Caco-2 (cell line): ENCODE results near the gene ACOXL. TPM values are rescaled to one million over a fixed set of nuclear protein-coding genes. Genes with fewer than 3 reads are reported as not detected.
A peak's percentile ranks its signal among the peaks of the same experiment; 100 is the strongest.
"Not testable (repeated sequence)": the region's sequence is repeated elsewhere in the genome, so short reads cannot be mapped to it uniquely, and the experiment has no call there.

Experiments used
- BruUV-seq: library from RNA; stranded (reverse); fragments of 400-500 nt; replicated peaks from 2 replicates; lab custom pipeline; 2021; lab: Mats Ljungman, UMichigan
- CTCF ChIA-PET: fragments of 300-600 bp; sonication (Branson Sonifier 250); formaldehyde crosslinking; loops from one replicate; lab custom pipeline; 2022; ENCODE audit warnings: antibody characterized with exemption; lab: Charles Lee
- POLR2A ChIA-PET: fragments of 300-600 bp; sonication (Branson Sonifier 250); formaldehyde crosslinking; loops from one replicate; lab custom pipeline; 2022; ENCODE audit warnings: antibody characterized with exemption; lab: Charles Lee
- DNase-seq, 2 experiments: peaks; one replicate each; pipeline versions ENCODE4 v3.0.0 to v3.0.0-alpha.2; 2020 to 2022
- H3K27me3 ChIP-seq: replicated peaks from 2 replicates; pipeline ENCODE4 v1.6.0; 2011; ENCODE audit warnings: low read length; ENCODE audit not compliant: control insufficient read depth, insufficient read depth
- H3K36me3 ChIP-seq: 2 replicates; pipeline ENCODE4 v1.5.1; 2011; ENCODE audit warnings: low read length; ENCODE audit not compliant: control insufficient read depth, insufficient read depth
- H3K4me1 ChIP-seq: fragments of 250-450 bp; sonication (Bioruptor Pico); 2 replicates; pipeline ENCODE4 v1.5.1; 2020; ENCODE audit warnings: mild to moderate bottlenecking
- H3K4me3 ChIP-seq: 2 replicates; pipeline ENCODE4 v1.5.1; 2011; ENCODE audit warnings: low read depth, mild to moderate bottlenecking, control low read depth, low read length
- H3K9me3 ChIP-seq: fragments of 250-450 bp; sonication (Bioruptor Pico); 2 replicates; pipeline ENCODE4 v1.5.1; 2020; ENCODE audit warnings: mild to moderate bottlenecking, moderate library complexity
- H3K27ac Mint-ChIP-seq: one replicate; pipeline ENCODE4 v1.8.0; 2022; ENCODE audit warnings: mixed read lengths; ENCODE audit not compliant: unreplicated experiment
- H3K27me3 Mint-ChIP-seq: one replicate; pipeline ENCODE4 v1.8.0; 2022; ENCODE audit warnings: mixed read lengths; ENCODE audit not compliant: insufficient read depth, unreplicated experiment
- H3K36me3 Mint-ChIP-seq: one replicate; pipeline ENCODE4 v1.8.0; 2022; ENCODE audit warnings: mild to moderate bottlenecking, mixed read lengths; ENCODE audit not compliant: insufficient read depth, unreplicated experiment
- H3K4me1 Mint-ChIP-seq: one replicate; pipeline ENCODE4 v1.8.0; 2022; ENCODE audit warnings: low read depth, mixed read lengths; ENCODE audit not compliant: unreplicated experiment
- H3K4me3 Mint-ChIP-seq: one replicate; pipeline ENCODE4 v1.8.0; 2022; ENCODE audit warnings: mild to moderate bottlenecking, moderate library complexity, mixed read lengths; ENCODE audit not compliant: unreplicated experiment
- H3K9me3 Mint-ChIP-seq: one replicate; pipeline ENCODE4 v1.8.0; 2022; ENCODE audit warnings: mixed read lengths; ENCODE audit not compliant: unreplicated experiment
- intact Hi-C: fragments of 100-400 bp; cut with micrococcal nuclease; formaldehyde crosslinking; loops from one replicate; pipeline ENCODE4 v1.10.0; 2022; ENCODE audit not compliant: unreplicated experiment
- total RNA-seq: library from RNA; stranded (reverse); gene quantifications from 2 replicates; pipeline ENCODE4 v1.2.3, GENCODE V29; 2022
- TF ChIP-seq, protein P1 (sequence below), 2 experiments: fragments of 200-600 bp in 1 of 2; IDR thresholded peaks; 1 replicate in 1 of 2; 2 replicates in 1 of 2; pipeline versions ENCODE4 v1.5.1 to v1.8.0; 2011 to 2022; ENCODE audit warnings: antibody characterized with exemption in 1 of 2, control low read depth in 1 of 2, inconsistent platforms in 1 of 2, low read depth in 1 of 2, low read length in 1 of 2, mild to moderate bottlenecking in 1 of 2, moderate library complexity in 1 of 2; ENCODE audit not compliant: insufficient read depth in 1 of 2, severe bottlenecking in 1 of 2, unreplicated experiment in 1 of 2

Gene ACOXL
- total RNA-seq, 1 experiment from 2014 or later = 2.6 TPM

DNA sequence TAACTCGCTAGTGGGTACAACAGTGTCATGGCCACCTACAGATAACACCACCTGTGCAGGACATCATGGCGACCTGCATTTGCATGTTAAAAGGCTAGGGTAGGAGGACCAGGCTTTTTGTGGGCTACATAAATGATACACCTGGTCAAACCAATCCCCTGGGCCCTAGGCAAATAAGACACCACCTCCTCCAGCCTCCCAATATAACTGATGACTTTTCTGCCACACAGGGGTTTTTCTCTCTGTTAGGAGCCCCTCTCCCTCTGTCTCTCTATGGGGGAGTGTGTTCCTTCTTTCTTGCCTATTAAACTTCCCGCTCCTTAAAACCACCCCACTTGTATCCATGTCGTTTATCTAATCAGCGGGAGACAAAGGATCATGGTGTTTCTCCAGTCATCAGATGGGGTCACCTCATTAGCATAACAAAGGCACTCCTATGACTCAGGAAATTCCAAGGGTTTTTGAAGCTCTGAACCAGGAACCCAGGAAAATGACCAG lies 43.7 kb upstream of the ACOXL start:
- Histone ChIP-seq H3K9me3 (peaks cover 19% of the 10 kb centered on the region), H3K36me3 (no peaks in the 10 kb centered on the region), H3K4me3 (no peak overlapping the region), H3K27me3 (no peaks in the 10 kb centered on the region), H3K4me1 (peaks cover 22% of the 10 kb centered on the region)
- intact Hi-C loops = no loop called here
- peaks cover 17% of the 10 kb centered on the region for H3K4me1 Mint-ChIP-seq
- H3K4me3 Mint-ChIP-seq = peak overlapping the region; percentile 17
- H3K9me3 Mint-ChIP-seq = peaks cover 26% of the 10 kb centered on the region
- ChIA-PET POLR2A (interaction anchor here (0.9 kb wide), 1 partner anchor 24 kb away, joined by 3 read pairs; no protein-coding TSS in a partner anchor), CTCF (interaction anchor here (0.8 to 1.0 kb wide), 2 partner anchors 11 to 67 kb away, joined by 3 to 4 read pairs; no protein-coding TSS in a partner anchor)
- BruUV-seq = no TSS peak
- TF ChIP-seq, protein P1, sequence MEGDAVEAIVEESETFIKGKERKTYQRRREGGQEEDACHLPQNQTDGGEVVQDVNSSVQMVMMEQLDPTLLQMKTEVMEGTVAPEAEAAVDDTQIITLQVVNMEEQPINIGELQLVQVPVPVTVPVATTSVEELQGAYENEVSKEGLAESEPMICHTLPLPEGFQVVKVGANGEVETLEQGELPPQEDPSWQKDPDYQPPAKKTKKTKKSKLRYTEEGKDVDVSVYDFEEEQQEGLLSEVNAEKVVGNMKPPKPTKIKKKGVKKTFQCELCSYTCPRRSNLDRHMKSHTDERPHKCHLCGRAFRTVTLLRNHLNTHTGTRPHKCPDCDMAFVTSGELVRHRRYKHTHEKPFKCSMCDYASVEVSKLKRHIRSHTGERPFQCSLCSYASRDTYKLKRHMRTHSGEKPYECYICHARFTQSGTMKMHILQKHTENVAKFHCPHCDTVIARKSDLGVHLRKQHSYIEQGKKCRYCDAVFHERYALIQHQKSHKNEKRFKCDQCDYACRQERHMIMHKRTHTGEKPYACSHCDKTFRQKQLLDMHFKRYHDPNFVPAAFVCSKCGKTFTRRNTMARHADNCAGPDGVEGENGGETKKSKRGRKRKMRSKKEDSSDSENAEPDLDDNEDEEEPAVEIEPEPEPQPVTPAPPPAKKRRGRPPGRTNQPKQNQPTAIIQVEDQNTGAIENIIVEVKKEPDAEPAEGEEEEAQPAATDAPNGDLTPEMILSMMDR (IDR thresholded peaks at IDR 0.05; ENCODE audit: insufficient read depth in 1 of 2, low read depth in 1 of 2, low read length in 1 of 2, severe bottlenecking in 1 of 2, unreplicated experiment in 1 of 2) = no peak
- peak in 1 of 2 experiments; percentile 20 for DNase-seq
- peaks cover 6% of the 10 kb centered on the region for H3K36me3 Mint-ChIP-seq
- H3K27me3 Mint-ChIP-seq = peaks cover 2% of the 10 kb centered on the region
- peak overlapping the region; percentile 76 for H3K27ac Mint-ChIP-seq

DNA sequence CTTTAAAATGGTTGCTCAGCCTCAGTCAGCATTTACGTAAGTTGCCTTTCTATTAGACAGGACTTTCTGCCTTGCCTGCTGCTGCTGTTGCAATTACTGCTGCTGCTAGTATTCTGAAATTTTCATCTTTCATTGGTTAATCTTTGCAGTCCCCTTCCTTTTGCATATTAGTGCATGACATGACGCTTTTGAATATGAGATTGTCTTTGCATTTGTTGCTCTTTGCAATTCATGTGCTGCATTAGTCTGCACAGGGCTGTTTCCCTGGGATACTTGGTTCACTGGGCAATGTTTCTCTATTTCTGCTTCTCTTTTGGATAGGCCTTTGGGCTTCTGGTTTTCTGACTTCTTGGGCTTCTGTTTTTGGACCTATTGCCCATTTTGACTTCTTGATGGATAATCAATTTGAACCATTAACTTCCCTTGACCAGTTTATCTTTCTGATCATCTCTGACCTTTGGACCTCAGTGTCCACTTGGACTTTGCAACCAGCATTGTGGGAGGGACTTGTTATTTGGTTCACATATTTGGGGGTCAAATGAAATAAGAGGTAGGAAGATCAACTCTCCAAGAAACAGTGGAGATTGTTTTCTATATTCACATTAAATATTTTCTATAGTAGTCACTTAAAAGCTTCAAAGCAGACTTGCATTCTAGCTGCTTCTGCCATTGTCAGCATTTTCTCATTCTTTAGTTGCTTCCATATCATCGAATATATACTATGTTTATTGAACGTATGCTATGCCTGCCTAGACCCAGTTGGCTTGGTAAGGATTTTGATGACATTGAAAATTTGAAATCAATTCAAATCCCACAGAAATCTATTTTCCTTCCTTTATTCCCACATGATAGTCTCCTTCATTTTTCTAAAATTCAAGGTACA lies 42.0 kb upstream of the ACOXL start:
- Histone ChIP-seq H3K36me3 (no peaks in the 10 kb centered on the region), H3K9me3 (peaks cover 19% of the 10 kb centered on the region), H3K4me3 (no peak overlapping the region), H3K4me1 (peaks cover 22% of the 10 kb centered on the region), H3K27me3 (no peaks in the 10 kb centered on the region)
- ChIA-PET POLR2A (no interaction called here), CTCF (no interaction called here)
- no peak for DNase-seq
- peaks cover 17% of the 10 kb centered on the region for H3K4me1 Mint-ChIP-seq
- TF ChIP-seq, protein P1 (IDR thresholded peaks at IDR 0.05; ENCODE audit: insufficient read depth in 1 of 2, low read depth in 1 of 2, low read length in 1 of 2, severe bottlenecking in 1 of 2, unreplicated experiment in 1 of 2) = no peak
- H3K36me3 Mint-ChIP-seq = peaks cover 6% of the 10 kb centered on the region
- H3K4me3 Mint-ChIP-seq = no peak overlapping the region
- H3K27me3 Mint-ChIP-seq = no peaks in the 10 kb centered on the region
- intact Hi-C loops = no loop called here
- no peak overlapping the region for H3K27ac Mint-ChIP-seq
- BruUV-seq = no TSS peak
- H3K9me3 Mint-ChIP-seq = peaks cover 26% of the 10 kb centered on the region

DNA sequence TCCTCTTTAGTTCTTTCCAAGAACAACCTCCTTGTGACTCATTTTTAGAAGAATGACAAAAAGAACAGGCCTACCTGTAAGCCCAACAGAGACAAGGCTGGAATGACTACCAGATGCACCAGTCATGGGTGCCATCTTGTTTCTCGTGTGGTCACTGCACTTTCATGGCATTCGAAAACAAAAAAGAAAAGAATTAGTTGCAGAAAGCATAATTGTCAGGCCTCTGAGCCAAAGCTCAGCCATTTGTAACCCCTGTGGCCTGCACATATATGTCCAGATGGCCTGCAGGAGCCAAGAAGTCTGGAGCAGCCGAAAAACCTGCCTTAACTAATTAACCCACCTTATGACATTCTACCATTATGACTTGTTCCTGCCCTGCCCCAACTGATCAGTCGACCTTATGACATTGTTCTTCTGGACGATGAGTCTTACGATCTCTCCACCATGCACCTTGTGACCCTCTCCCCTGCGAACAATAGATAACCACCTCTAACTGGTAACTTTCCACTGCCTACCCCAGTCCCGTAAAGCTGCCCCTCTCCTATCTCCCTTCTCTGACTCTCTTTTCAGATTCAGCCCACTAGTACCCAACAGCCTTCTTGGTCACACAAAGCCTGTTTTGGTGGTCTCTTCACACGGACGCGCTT lies 40.6 kb upstream of the ACOXL start:
- H3K4me1 ChIP-seq = peaks cover 22% of the 10 kb centered on the region
- BruUV-seq = no TSS peak
- intact Hi-C loops = no loop called here
- no peaks in the 10 kb centered on the region for H3K36me3 ChIP-seq
- H3K9me3 Mint-ChIP-seq = peaks cover 26% of the 10 kb centered on the region
- peaks cover 17% of the 10 kb centered on the region for H3K4me1 Mint-ChIP-seq
- peaks cover 19% of the 10 kb centered on the region for H3K9me3 ChIP-seq
- H3K4me3 Mint-ChIP-seq = no peak overlapping the region
- ChIA-PET POLR2A (interaction anchor here (0.6 kb wide), 1 partner anchor 79 kb away, joined by 3 read pairs; no protein-coding TSS in a partner anchor), CTCF (no interaction called here)
- DNase-seq = no peak
- no peak overlapping the region for H3K27ac Mint-ChIP-seq
- H3K36me3 Mint-ChIP-seq = peaks cover 6% of the 10 kb centered on the region
- no peaks in the 10 kb centered on the region for H3K27me3 ChIP-seq
- no peak overlapping the region for H3K4me3 ChIP-seq
- no peaks in the 10 kb centered on the region for H3K27me3 Mint-ChIP-seq
- TF ChIP-seq, protein P1 (IDR thresholded peaks at IDR 0.05; ENCODE audit: insufficient read depth in 1 of 2, low read depth in 1 of 2, low read length in 1 of 2, severe bottlenecking in 1 of 2, unreplicated experiment in 1 of 2) = no peak

DNA sequence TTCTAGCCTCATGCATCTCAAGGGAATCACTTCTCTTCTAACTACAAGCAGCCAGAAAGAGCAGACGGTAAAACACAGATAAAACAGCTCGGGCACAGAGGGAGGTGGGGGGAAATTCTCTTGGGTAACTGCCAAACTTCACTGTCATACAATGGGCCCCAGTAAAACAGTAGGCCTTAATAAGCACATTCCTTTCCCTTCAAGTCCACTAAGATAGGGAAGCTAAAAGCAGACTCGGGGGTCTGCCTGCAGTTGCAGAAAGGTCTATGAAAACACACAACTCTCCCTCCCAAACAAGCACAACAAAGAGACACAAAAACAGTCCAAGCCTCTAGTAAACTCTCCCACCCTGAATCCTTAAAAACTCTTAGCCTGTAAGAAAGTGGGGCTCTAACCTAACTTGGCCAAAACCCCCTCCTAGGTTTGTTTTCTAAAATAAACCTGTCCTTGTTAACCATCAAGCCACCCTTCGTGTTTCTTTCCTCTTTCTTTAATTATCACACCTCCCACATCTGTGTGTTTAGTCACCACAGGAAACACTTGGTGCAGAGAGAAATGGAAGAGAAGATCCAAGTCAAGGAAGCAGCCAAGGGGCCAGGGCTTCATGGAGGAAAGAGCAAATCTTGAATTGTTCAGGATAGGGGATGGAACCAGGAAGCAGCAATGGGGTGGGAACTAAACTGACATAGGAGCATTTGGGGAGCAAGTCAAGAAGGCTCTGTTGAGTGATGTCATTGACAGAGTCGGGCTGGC lies 37.1 kb upstream of the ACOXL start:
- not testable (repeated sequence) for BruUV-seq, H3K9me3 ChIP-seq

More for the DNA sequence above, 37.1 kb upstream of the ACOXL start:
- H3K27me3 Mint-ChIP-seq, H3K4me1 ChIP-seq, H3K27ac Mint-ChIP-seq, intact Hi-C loops, POLR2A ChIA-PET, H3K36me3 ChIP-seq, H3K36me3 Mint-ChIP-seq, DNase-seq, H3K4me3 ChIP-seq, H3K4me3 Mint-ChIP-seq, H3K27me3 ChIP-seq, CTCF ChIA-PET, H3K4me1 Mint-ChIP-seq: not testable (repeated sequence)
- peaks cover 12% of the 10 kb centered on the region for H3K9me3 Mint-ChIP-seq
